SK-N-SH (cell line): ENCODE measurements around the gene NEDD8.

ENCODE experiments used
- EP300 ChIP-seq, 2 experiments: IDR thresholded peaks; 2 replicates each; pipeline versions ENCODE4 v1.4.0 to v1.6.1; 2012; ENCODE audit warnings: borderline replicate concordance in 1 of 2, low read depth in 1 of 2, low read length in 1 of 2
- FOSL2 ChIP-seq: IDR thresholded peaks from 2 replicates; pipeline ENCODE4 v1.4.0; 2012; ENCODE audit warnings: low read depth, mild to moderate bottlenecking, moderate library complexity, borderline replicate concordance
- FOXM1 ChIP-seq: IDR thresholded peaks from 2 replicates; pipeline ENCODE4 v1.4.0; 2012; ENCODE audit warnings: low read depth, mild to moderate bottlenecking
- GABPA ChIP-seq: IDR thresholded peaks from 2 replicates; pipeline ENCODE4 v1.4.0; 2012; ENCODE audit warnings: low read depth, mild to moderate bottlenecking
- IRF3 ChIP-seq: fragments of 150-350 bp; IDR thresholded peaks from 2 replicates; pipeline ENCODE4 v1.6.1; 2016; ENCODE audit warnings: mild to moderate bottlenecking, low read depth, low read length
- JUND ChIP-seq: IDR thresholded peaks from 2 replicates; pipeline ENCODE4 v1.4.0; 2012
- NRF1 ChIP-seq: IDR thresholded peaks from 2 replicates; pipeline ENCODE4 v1.6.1; 2012; ENCODE audit warnings: low read depth, mild to moderate bottlenecking, low read length
- POLR2AphosphoS5 ChIP-seq: IDR thresholded peaks from 2 replicates; pipeline ENCODE4 v1.6.1; 2012; ENCODE audit warnings: low read depth, low read length
- RAD21 ChIP-seq: IDR thresholded peaks from 2 replicates; pipeline ENCODE4 v1.6.1; 2012; ENCODE audit warnings: mild to moderate bottlenecking, low read length
- RFX5 ChIP-seq: IDR thresholded peaks from 2 replicates; pipeline ENCODE4 v1.6.1; 2012; ENCODE audit warnings: mild to moderate bottlenecking, improper control_type of control experiment, low read length
- TAF1 ChIP-seq: IDR thresholded peaks from 2 replicates; pipeline ENCODE4 v1.6.1; 2012; ENCODE audit warnings: low read depth, mild to moderate bottlenecking, low read length, moderate library complexity, borderline replicate concordance
- ZBTB33 ChIP-seq: IDR thresholded peaks from 2 replicates; pipeline ENCODE4 v1.4.0; 2012; ENCODE audit warnings: low read depth, borderline replicate concordance
- TF ChIP-seq, protein P1 (sequence below): fragments of 200-600 bp; sonication (generic); IDR thresholded peaks from 2 replicates; pipeline ENCODE4 v1.6.1; 2017; ENCODE audit warnings: antibody characterized with exemption, mild to moderate bottlenecking, moderate library complexity

GRCh38 chr14:24172871-24173281 lies 59.3 kb downstream of the NEDD8 start:
- TF ChIP-seq TAF1: no peak
- TF ChIP-seq, protein P1, sequence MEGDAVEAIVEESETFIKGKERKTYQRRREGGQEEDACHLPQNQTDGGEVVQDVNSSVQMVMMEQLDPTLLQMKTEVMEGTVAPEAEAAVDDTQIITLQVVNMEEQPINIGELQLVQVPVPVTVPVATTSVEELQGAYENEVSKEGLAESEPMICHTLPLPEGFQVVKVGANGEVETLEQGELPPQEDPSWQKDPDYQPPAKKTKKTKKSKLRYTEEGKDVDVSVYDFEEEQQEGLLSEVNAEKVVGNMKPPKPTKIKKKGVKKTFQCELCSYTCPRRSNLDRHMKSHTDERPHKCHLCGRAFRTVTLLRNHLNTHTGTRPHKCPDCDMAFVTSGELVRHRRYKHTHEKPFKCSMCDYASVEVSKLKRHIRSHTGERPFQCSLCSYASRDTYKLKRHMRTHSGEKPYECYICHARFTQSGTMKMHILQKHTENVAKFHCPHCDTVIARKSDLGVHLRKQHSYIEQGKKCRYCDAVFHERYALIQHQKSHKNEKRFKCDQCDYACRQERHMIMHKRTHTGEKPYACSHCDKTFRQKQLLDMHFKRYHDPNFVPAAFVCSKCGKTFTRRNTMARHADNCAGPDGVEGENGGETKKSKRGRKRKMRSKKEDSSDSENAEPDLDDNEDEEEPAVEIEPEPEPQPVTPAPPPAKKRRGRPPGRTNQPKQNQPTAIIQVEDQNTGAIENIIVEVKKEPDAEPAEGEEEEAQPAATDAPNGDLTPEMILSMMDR: no peak
- no peak for TF ChIP-seq POLR2AphosphoS5
- no peak for TF ChIP-seq JUND
- no peak for TF ChIP-seq EP300 (IDR thresholded peaks at IDR 0.05; ENCODE audit: borderline replicate concordance in 1 of 2, low read depth in 1 of 2, low read length in 1 of 2)
- TF ChIP-seq RAD21: no peak
- TF ChIP-seq NRF1: no peak
- TF ChIP-seq FOXM1: no peak
- TF ChIP-seq ZBTB33: no peak
- no peak for TF ChIP-seq IRF3
- TF ChIP-seq FOSL2: no peak
- no peak for TF ChIP-seq RFX5
- no peak for TF ChIP-seq GABPA
